HG03442 (cell line): ENCODE results near the gene HLCS.

Source experiments
- ATAC-seq: cut with Tn5 transposase; IDR thresholded peaks from one replicate; pipeline ENCODE4 v1.9.1; 2021; ENCODE audit warnings: mild to moderate bottlenecking, moderate library complexity; ENCODE audit not compliant: unreplicated experiment

HLCS gene

DNA sequence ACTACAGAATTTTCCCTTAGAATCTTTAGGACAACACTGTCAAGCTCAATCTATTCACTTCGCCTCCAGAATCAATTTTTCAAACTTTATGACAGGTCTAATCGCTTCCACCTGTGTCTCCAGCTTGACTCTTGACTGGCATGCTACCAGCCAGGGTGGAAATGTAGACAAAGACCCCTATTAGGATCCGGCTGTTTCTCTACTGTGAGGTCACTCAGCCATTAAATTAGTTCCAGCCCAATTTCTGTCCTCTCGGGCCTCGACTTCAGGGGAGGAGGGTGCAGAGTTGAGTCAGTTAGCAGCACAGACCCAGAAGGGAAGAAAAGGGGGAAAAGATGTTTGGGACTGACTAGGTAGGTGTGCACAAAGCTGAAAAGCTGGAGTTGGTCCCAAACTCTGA lies 78.5 kb downstream of the HLCS start:
- ATAC-seq = no peak

DNA sequence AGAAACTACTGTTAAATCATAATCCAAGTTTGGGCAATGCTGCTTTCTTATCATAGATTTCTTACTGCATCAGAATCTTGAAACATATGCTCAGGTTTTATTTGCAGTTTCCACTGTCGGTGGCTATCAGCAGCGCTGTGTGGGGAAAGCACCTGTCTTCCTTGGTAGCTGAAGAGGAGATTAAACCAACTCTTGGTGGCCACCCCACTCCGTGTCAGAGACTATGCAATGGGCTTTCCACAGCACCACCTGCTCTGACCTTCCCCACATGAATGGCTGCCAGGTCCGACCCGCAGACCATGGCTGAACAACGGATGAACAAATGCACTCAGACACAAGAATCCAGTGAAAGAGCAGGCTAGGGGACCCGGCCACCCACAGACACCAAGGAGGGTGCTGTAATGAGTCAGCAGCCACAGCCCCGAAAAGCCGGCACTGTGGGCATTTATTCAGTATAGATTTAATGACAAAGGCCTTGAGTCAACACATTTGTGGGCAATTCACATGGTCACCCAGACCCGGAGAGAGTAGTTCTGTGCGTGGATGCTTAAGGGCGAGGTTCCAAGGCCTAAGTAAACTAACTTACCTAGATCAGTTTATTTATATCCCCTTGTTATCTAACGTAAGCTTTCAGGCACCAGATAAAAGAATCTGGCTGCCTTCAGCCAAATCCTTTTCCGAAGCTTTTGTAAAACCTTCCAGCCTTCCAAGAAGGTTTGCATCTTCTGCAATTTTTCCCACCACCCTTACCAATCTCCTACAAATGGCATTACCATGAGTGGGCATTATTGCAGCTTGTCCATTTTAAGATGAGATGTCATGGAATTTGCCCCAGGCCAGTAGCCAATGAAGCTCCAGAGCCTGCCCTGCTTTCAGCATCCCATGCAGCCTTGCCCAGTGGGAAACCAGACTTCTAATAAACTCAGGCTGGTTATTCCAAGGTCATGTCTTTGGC lies 82.7 kb downstream of the HLCS start:
- ATAC-seq = no peak

DNA sequence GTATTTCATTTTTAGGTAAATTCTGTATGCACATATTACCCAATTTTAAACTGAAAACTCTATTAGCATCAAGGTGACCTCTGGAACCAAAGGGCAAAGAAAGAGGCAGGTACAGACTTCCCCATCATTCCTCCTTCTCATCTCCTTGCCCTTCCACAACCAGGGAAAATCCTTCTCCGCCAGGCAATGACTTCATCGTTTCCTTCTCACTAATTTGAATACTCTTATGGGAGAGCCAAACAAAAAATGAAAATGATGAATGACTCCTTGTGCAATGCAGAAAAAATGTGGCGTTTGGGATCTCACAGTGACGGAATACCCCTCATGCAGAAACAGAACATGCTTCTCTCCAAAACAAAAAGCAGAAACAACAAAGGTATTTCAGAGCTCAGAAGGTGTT lies 83.7 kb downstream of the HLCS start:
- no peak for ATAC-seq

DNA sequence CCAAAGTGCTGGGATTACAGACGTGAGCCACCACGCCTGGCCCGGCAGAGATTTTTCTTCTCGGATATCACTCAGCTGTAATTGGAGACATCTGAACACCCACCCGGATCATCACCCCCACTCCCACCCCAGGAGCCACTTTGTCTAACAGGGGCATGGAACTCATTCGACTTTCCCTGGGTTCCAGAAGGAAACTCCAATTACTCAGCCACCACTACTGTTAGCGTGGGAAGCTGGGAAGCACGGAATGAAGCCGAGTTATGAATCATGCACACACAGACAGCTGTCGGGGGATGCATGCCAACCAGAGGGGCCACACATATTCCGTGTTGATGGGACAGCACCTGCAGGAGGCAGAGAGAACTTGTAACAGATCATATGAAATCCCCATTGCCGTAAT lies 85.2 kb downstream of the HLCS start:
- ATAC-seq = no peak

DNA sequence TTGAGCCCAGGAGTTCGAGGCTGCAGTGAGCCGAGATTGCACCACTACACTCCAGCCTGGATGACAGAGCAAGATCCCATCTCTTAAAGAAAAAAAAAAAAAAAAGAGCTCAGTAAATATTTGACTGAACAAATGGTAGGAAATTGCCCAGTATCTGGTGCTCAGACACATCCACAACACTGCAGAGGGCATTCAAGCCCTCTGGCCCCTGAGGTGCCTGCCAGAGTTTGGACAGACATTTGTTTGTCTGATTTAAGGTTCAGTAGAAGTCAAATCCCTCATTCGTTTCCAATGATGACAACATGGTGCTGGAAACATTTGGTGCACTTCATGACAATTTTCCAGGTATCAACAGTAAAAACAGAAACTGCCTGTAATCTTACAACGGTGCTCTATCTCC lies 86.6 kb downstream of the HLCS start:
- ATAC-seq = no peak

DNA sequence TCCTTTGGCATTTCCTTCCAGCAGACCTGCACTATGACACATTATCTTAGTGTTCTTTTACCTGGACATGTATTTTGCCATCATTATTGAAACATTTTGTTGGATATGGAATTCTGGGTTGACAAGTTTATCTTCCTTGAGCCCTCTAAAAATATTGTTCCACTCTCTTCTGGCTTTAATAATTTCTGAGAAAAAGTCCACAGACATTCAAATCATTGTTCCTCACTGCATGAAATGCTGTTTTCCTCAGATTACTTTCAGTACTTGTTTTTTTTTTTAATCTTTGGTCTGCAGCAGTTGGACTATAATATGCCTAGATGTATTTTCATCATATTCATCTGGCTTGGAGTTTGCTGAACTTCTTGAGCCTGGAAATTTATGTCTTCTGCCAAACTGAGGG lies 88.7 kb downstream of the HLCS start:
- ATAC-seq = no peak

DNA sequence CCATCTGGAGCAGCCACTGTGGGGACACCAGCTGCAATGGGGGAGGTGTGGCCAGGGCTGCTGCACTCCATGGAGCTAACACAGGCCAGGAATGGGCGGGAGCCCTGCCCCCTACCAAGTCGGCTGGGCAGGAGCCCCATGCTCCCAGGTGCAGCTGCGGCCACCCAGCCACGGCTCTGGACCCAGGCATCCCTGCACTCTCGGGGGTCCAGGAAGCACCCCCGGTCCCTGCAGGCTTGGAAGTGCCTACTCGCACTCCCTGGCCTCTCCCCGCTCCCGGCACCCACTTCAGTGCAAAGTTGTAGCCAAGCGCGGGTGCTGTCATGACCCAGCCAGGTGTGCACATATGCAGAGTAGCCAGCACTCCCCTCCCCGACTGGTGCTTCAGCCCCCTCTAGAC lies 91.8 kb downstream of the HLCS start:
- ATAC-seq = no peak

DNA sequence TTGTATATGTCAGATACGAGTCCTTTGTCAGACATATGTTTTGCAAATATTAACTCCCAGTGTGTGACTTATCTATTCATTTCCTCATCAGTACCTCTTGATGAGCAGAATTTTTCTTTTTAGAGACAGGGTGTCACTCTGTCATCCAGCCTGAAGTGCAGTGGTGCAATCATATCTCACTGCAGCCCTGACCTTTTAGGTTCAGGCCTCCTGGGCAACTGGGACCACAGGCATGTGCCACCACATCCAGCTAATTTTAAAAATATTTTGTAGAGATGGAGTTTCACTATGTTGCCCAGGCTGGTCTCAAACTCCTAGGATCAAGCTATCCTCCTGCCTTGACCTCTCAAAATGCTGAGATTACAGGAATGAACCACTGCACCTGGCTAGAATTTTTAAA lies 93.0 kb downstream of the HLCS start:
- no peak for ATAC-seq

DNA sequence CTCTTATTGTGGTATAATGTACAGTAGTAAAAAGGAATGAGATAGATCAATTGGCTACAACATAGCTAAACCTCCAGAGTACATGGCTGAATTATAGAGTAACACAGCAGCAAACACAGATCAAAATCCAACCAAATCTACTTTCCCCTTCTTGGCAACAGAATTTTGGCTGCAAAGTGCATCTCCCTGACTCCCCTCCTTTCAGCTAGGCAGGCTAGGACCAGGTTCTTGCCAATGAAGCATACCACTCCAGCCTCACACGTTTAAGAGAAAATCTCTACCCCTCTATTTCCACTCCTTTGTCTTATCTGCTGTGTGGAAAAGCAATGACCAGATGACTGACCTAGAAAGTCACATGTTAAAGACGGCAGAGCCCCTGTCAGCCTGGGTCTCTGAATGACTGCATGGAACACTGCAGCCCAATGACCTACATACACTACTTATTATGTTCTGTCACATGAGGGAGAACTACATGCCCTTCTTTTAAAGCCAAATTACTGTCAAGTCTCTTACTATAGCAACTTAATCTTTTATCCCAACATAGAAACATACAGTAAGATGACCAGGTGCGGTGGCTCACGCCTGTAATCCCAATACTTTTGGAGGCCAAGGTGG lies 99.1 kb downstream of the HLCS start:
- ATAC-seq = no peak

DNA sequence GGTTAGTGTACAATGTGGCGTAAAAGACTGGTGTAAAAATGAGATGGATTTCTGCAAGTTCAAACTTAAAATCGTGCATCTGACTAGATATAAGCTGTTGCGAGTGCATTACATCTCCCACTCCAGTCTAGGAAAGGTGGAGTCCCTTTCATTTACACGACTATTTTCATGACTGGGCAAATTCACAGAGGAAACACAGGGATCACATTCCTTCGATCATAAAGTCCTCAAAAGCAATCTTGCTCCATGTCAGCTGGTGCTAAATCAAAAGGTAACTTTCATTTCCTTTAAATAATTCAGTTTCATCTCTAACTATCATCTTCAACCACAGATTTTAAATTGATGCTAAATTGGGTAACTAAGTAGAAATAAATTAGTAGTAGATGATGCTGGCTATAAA lies 100.0 kb downstream of the HLCS start:
- ATAC-seq = no peak

DNA sequence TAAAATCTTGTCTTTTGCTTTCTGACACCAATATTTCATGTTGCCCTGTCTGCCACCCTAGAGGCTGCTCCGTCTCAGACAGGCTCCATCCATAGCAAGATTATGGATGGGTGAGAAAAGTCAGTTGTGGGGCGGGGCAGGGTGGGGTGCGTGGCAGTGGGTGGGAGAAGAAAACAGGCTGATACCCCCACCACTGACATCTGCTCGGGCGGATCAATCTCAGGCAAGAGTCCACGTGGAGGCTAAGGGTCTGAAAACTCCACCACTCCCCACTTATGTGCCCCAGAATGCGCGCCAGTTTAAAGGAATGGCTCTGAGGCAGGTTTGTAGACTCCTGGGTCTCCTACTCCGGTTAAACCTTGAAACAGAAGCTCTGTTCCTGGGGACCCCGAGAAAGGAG lies 101.5 kb downstream of the HLCS start:
- ATAC-seq = no peak

DNA sequence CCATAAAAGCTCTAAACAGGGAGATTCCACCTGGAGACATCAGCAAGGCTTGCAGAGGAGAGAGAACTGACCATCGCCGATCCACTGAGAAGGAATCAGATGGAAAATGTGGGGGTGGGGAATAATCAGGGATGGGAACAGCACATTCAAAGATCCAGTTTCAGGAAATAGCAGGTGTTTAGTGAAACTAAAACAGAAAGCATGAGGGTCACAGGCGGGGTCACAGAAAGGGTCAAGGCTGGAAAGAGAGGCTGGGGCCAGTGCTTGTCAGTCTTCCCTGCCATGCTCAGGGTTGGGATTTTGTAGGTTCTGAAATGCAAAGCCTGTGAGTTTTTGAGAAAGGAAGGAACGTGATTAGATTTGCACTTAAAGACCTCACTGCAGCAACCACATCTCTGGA lies 103.2 kb downstream of the HLCS start:
- no peak for ATAC-seq

DNA sequence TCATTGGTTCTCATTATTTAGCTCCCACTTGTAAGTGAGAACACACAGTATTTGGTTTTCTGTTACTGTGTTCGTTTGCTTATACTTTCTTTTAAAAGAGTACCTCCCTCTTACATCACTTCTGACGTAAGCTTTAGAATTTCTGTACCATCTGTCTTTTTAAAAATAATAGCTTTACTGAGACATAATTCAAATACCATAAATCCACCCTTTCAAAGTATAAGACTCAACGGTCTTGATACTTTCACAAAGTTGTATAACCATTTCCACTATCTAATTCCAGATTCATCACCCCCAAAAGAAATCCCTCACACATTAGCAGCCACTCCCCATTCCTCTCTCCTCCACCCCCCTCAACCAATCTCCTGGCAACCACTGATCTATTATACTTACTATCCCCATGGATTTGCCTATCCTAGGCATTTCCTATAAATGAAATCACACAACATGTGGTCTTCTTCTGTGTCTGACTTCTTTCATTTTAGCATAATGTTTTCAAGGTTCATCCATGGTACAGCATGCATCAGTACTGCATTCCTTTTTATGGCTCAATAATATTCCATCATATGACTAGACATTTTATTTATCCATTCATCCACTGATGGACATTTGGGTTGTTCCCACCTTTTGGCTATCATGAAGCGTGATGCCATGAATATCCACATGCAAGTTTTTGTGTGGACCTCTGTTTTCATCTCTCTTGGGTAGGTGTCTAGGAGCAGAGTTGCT lies 104.7 kb downstream of the HLCS start:
- ATAC-seq = no peak

DNA sequence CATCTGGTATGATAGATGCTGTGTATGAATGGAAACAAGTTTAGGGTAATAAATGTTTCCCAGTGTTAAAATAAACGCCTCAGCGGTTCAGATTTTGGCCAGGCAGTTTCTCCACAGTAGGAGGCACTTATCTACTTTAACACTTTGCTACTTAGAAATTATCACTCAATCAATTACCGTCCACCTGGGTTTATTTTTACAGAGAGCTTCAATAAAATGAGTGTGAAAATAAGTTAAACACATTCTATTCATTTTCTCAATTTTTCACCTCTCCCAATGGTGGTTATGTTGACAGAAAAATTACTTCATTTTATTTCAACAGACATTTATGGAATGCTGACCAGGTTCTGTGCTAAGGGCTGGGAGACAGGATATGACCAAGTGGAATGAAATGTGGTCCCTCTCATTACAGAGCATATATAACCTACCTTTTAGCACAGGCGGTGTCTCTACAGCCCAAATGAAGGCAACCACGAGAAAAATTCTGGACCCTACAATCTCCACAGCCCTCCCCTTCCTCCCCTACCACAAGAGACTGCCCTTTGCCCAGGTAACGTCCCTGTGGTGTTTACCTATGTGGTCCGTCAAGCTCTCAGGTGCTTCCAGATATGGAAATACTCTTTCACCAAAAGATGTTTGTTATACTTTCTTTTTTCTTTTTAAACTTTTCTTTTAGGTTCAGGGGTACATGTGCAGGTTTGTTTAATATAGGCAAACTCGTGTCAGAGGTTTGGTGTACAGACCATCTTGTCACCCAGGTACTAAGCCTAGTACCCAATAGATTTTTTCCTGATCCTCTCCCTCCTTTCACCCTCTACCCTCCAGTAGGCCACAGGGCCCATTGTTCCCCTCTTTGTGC lies 105.5 kb downstream of the HLCS start:
- ATAC-seq = no peak

DNA sequence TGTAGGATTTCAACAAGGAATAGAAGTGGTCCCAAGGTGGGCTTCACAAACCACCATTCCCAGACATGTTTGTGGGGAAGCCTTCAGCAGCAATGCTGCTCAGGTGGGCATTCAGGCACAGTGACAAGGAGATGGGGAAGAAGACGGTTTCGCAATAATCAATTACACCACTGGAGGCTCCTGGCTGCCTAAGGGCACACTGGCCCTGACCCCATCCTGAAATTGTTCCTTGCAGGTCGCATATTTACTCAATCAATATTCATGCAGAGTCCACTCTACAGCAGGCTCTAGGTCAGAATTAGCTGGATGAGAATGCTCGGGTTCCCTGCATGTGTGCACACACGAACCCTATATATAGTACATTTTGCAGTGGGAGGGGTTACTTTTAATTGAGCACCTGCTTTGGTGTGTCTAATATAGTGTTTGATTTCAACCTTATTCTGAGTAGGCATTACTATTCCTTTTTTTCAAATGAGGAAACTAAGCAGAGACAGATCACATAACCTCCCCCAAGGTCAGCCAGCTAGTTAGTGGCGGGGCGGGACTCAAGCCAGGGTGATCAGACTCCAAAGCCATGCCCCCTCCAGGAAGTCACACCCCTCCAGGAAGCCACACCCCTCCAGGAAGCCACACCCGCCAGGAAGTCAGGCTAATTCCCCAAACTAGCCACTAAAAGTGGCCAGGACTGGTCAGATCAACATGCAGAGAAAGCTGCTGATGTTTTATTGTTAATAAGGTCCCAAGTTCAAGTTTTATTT lies 106.5 kb downstream of the HLCS start:
- ATAC-seq = no peak

DNA sequence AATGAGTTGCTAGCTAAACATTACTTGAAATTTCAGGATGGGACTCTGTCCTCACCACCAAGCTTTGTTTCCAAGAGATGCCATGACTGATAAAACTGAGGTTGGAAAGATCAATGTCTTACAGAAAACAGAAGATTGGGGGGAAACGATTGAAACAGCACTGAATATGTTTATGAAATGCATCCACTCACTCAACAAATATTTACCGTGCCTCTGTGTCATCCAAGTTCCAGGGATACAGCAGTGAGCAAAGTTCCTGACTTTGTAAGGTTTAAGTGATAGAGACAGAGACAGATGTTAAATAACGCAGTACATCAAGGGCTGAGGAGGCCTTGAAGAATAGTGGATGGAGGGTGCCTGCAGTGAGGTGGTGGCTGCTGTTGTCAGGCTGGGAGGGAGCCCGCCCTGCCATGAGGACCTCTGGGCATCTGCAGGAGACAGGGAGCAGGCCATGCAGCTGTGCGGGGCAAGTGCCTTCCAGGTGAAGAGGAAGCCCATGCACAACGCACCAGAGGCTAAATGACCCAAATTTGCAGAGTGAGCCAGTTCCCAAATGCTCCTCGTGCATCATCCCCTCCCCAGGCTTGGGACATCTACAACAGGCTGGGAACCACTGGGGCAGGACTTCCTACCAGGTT lies 108.0 kb downstream of the HLCS start:
- ATAC-seq = no peak

DNA sequence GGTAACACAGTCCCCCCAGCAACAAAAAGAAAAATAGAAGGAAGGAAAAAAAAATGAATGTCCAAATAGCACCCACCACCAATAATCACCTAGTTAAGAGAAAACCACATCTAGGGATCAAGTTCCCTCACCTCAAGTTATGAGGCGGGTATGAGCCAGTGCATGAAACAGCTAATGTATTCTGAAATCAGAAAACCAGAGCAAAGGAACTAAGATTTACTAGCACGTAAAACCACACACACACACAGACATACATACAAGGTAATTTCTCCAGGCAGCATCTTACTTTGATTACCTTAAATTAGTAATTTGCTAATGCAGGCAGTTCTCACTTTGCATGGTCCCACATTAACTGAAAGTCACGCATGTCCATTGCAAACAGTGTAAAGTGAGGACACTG lies 109.8 kb downstream of the HLCS start:
- no peak for ATAC-seq

DNA sequence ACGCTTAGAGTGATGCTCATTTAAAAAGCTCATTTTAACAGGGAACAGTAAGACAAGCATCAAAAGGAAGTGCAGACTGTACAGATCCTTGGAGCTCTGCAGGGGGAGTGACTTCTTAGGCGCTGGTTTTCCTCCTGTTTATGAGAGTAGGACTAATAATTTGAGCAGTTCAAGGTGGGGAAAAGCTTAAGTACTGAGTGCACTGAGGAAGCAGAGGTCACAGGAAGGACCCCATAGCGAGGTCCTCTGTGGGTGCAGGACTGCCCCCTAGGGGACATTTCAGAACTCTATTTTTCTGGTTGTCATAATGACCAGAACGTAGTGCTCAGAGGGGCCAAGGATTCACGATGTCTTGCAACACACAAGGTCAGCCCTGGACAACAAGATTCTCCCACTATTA lies 112.1 kb downstream of the HLCS start:
- no peak for ATAC-seq

DNA sequence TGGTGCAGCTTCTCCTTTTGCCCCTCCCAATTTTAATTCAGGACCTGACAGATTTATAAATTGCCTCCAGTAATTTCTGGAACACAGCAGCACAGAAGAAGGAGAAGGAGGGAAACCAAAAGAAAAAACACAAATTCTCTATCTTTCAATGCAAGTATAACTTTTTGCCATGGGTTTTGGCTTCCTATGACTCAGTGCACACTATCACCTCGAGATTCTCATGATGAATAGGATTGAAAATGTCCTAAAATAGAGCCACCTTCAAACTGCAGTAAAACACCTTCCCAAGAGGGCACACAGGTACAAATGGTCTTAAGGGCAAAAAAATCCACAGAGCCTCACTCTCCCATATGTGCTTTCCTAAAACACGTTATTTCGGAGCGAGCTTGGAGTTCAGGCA lies 113.6 kb downstream of the HLCS start:
- no peak for ATAC-seq

DNA sequence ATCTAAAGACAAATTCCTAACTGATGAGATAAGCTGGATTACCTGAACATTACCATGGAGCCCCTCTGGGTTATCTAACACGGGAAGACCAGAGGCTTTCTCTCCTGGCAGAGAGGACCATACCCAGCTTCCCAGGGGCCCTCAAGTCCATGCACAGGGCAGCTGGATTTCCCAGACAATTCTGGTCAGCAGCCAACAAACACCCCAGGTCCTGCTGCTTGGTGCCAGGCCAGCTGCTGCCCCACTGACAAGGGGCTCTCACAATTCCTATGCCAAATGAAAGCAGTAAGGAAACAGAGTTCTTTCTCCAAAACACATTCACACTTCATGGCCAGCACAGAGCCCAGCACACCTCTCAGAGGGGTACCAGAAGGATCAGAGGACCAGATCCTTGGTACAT lies 114.2 kb downstream of the HLCS start:
- ATAC-seq = no peak
